ENCODE data around the gene RAB17. TPM values are rescaled to one million over a fixed set of nuclear protein-coding genes. Genes with fewer than 3 reads are reported as not detected.

The RAB17 gene
- total RNA-seq, 1 experiment from 2014 or later: 23.6 TPM

DNA sequence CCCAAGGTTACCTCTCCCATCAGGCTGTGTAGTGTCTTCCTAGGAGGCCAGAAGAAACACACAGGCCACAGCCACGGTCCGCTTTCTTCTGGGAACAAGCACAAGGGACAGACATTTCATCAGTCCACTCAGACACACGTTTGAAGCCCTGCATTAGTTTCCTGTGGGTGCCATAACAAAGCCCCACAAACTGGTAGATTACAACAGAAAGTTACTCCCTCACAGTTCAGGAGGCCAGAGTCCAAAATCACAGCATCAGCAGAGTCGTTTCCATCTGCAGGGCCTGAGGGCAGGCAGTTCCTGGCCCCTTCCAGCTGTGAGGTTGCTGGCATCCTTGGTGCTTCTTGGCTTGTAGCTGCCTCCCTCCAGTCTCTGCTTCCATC lies 32.9 kb downstream of the RAB17 start:
- intact Hi-C loops (cut with micrococcal nuclease; ENCODE audit: unreplicated experiment): no loop called here

DNA sequence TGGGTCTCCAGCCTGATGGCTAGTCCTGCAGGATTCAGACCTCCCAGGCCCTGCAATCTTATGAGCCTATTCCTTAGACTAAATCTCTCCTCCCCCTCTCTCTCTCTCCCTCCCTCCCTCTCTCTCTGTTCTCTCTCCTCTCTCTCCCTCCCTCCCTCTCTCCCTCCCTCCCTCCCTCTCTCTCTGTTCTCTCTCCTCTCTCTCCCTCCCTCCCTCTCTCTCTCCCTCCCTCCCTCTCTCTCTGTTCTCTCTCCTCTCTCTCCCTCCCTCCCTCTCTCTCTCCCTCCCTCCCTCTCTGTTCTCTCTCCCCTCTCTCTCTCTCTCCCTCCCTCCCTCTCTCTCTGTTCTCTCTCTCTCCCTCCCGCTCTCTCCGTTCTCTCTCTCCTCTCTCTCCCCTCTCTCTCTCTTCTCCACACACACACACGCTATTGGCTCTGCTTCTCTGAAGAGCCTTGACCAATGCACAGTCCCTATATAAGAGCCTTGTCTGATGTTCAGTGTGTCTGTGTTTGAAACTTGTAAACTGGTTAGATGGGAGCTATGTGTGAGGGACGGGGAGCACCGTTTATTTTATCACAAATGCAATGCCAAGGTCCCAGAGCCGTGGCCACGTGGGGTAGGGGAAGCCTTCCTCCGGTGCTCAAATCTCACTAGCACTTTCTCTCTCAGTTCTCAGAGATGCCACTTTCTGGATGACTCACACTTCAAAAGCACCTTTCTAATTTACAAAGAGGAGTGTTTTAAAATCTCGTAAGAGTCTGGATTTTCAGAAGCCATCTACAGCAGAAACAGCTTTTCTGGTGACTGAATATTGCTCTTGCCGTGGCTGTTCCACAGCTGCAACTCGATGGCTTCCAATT lies 33.5 kb downstream of the RAB17 start:
- ATAC-seq (no peak), DNase-seq (ENCODE audit: low read depth, low spot score) (no peak)
- BruUV-seq (replicated peaks): no TSS peak
- no peaks in the 10 kb centered on the region for H3K4me1 ChIP-seq (ENCODE audit: control insufficient read depth, insufficient read depth, low read length)
- ChIA-PET POLR2A (no interaction called here), CTCF (no interaction called here)
- H3K27ac ChIP-seq (ENCODE audit: low read length): no peak overlapping the region
- TF ChIP-seq, protein P1, sequence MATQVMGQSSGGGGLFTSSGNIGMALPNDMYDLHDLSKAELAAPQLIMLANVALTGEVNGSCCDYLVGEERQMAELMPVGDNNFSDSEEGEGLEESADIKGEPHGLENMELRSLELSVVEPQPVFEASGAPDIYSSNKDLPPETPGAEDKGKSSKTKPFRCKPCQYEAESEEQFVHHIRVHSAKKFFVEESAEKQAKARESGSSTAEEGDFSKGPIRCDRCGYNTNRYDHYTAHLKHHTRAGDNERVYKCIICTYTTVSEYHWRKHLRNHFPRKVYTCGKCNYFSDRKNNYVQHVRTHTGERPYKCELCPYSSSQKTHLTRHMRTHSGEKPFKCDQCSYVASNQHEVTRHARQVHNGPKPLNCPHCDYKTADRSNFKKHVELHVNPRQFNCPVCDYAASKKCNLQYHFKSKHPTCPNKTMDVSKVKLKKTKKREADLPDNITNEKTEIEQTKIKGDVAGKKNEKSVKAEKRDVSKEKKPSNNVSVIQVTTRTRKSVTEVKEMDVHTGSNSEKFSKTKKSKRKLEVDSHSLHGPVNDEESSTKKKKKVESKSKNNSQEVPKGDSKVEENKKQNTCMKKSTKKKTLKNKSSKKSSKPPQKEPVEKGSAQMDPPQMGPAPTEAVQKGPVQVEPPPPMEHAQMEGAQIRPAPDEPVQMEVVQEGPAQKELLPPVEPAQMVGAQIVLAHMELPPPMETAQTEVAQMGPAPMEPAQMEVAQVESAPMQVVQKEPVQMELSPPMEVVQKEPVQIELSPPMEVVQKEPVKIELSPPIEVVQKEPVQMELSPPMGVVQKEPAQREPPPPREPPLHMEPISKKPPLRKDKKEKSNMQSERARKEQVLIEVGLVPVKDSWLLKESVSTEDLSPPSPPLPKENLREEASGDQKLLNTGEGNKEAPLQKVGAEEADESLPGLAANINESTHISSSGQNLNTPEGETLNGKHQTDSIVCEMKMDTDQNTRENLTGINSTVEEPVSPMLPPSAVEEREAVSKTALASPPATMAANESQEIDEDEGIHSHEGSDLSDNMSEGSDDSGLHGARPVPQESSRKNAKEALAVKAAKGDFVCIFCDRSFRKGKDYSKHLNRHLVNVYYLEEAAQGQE (IDR thresholded peaks at IDR 0.05; ENCODE audit: insufficient read depth in 1 of 2, low read depth in 2 of 2, low read length in 1 of 2): no peak
- no peak for TF ChIP-seq TCF7L2 (IDR thresholded peaks at IDR 0.05; ENCODE audit: low read depth, low read length)
- no peak for TF ChIP-seq SIN3A (IDR thresholded peaks at IDR 0.05; ENCODE audit: borderline replicate concordance, insufficient read depth, low read depth, low read length)
- no peak for TF ChIP-seq POLR2AphosphoS5 (IDR thresholded peaks at IDR 0.05; ENCODE audit: low read depth, low read length)
- TF ChIP-seq, protein P2, sequence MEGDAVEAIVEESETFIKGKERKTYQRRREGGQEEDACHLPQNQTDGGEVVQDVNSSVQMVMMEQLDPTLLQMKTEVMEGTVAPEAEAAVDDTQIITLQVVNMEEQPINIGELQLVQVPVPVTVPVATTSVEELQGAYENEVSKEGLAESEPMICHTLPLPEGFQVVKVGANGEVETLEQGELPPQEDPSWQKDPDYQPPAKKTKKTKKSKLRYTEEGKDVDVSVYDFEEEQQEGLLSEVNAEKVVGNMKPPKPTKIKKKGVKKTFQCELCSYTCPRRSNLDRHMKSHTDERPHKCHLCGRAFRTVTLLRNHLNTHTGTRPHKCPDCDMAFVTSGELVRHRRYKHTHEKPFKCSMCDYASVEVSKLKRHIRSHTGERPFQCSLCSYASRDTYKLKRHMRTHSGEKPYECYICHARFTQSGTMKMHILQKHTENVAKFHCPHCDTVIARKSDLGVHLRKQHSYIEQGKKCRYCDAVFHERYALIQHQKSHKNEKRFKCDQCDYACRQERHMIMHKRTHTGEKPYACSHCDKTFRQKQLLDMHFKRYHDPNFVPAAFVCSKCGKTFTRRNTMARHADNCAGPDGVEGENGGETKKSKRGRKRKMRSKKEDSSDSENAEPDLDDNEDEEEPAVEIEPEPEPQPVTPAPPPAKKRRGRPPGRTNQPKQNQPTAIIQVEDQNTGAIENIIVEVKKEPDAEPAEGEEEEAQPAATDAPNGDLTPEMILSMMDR (IDR thresholded peaks at IDR 0.05): no peak
- H3K36me3 ChIP-seq (ENCODE audit: control insufficient read depth, insufficient read depth, low read length): no peaks in the 10 kb centered on the region
- H3K27me3 ChIP-seq (ENCODE audit: control insufficient read depth, insufficient read depth, low read length): no peaks in the 10 kb centered on the region
- in situ Hi-C loops (cut with HindIII; ENCODE audit: low pct_unique_long_range_greater_than_20kb, low sequenced_read_pairs) (no loop called here), intact Hi-C loops (cut with micrococcal nuclease; ENCODE audit: unreplicated experiment) (no loop called here)
- no peak overlapping the region for H3K4me3 ChIP-seq (ENCODE audit: low read depth in 2 of 2, low read length in 2 of 2)
- no peaks in the 10 kb centered on the region for H3K9me3 ChIP-seq (ENCODE audit: control insufficient read depth, insufficient read depth, low read depth, low read length)

More for the DNA sequence above, 32.9 kb downstream of the RAB17 start:
- H3K27ac ChIP-seq (ENCODE audit: low read length): no peak overlapping the region
- no peaks in the 10 kb centered on the region for H3K9me3 ChIP-seq (ENCODE audit: control insufficient read depth, insufficient read depth, low read depth, low read length)
- BruUV-seq (replicated peaks): no TSS peak
- TF ChIP-seq, protein P2 (IDR thresholded peaks at IDR 0.05): no peak
- TF ChIP-seq POLR2AphosphoS5 (IDR thresholded peaks at IDR 0.05; ENCODE audit: low read depth, low read length) (no peak), TCF7L2 (IDR thresholded peaks at IDR 0.05; ENCODE audit: low read depth, low read length) (no peak), SIN3A (IDR thresholded peaks at IDR 0.05; ENCODE audit: borderline replicate concordance, insufficient read depth, low read depth, low read length) (no peak)
- TF ChIP-seq, protein P1 (IDR thresholded peaks at IDR 0.05; ENCODE audit: insufficient read depth in 1 of 2, low read depth in 2 of 2, low read length in 1 of 2): no peak
- CTCF ChIA-PET: no interaction called here
- no peak for ATAC-seq
- POLR2A ChIA-PET: no interaction called here
- no peak for DNase-seq (ENCODE audit: low read depth, low spot score)
- no peaks in the 10 kb centered on the region for H3K36me3 ChIP-seq (ENCODE audit: control insufficient read depth, insufficient read depth, low read length)
- H3K4me3 ChIP-seq (ENCODE audit: low read depth in 2 of 2, low read length in 2 of 2): no peak overlapping the region
- no peaks in the 10 kb centered on the region for H3K27me3 ChIP-seq (ENCODE audit: control insufficient read depth, insufficient read depth, low read length)
- in situ Hi-C loops (cut with HindIII; ENCODE audit: low pct_unique_long_range_greater_than_20kb, low sequenced_read_pairs): no loop called here
- H3K4me1 ChIP-seq (ENCODE audit: control insufficient read depth, insufficient read depth, low read length): no peaks in the 10 kb centered on the region
